ENCODE results near the gene CAP2.

- no peak for TF ChIP-seq GABPA (IDR thresholded peaks at IDR 0.05; ENCODE audit: low read depth)
- TF ChIP-seq, protein P1, sequence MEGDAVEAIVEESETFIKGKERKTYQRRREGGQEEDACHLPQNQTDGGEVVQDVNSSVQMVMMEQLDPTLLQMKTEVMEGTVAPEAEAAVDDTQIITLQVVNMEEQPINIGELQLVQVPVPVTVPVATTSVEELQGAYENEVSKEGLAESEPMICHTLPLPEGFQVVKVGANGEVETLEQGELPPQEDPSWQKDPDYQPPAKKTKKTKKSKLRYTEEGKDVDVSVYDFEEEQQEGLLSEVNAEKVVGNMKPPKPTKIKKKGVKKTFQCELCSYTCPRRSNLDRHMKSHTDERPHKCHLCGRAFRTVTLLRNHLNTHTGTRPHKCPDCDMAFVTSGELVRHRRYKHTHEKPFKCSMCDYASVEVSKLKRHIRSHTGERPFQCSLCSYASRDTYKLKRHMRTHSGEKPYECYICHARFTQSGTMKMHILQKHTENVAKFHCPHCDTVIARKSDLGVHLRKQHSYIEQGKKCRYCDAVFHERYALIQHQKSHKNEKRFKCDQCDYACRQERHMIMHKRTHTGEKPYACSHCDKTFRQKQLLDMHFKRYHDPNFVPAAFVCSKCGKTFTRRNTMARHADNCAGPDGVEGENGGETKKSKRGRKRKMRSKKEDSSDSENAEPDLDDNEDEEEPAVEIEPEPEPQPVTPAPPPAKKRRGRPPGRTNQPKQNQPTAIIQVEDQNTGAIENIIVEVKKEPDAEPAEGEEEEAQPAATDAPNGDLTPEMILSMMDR (IDR thresholded peaks at IDR 0.05; ENCODE audit: insufficient read depth, low read length), result no peak
- TF ChIP-seq POLR2AphosphoS5 (IDR thresholded peaks at IDR 0.05; ENCODE audit: low read depth), result no peak
- TF ChIP-seq REST (IDR thresholded peaks at IDR 0.05; ENCODE audit: insufficient replicate concordance, low read depth), result no peak
- TF ChIP-seq SPI1 (IDR thresholded peaks at IDR 0.05; ENCODE audit: borderline replicate concordance, low read depth), result no peak
Observed at GRCh38 chr6:17439243-17439993, 46.0 kb downstream of the CAP2 start.

Measured in HL-60 (cell line).